ENCODE measurements around the gene CDH4.

DNA sequence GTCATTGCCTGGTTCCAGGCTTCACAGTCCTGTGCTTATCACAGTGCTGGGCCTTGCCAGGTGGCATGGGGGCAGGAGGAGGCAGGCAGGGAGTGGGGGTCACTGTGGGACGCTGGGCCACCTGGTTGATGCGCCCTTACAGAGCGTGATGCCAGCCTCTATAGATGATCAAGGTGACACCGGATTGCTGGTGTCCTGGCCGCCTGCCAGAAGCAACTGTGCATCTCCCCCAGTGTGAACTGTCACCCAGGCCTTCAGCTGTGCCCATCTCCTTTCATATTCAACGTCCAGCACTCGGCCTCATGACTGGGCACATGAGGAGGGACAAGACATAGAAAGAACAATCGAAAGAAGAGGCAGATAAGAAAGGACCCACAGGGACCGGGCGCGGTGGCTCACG is 494.7 kb downstream of the CDH4 start:
- TF ChIP-seq POLR2A (IDR thresholded peaks at IDR 0.05; ENCODE audit: low read length) (no peak), GATA1 (IDR thresholded peaks at IDR 0.05; ENCODE audit: low read depth, low read length) (no peak)
